DMS153 (cell line): Measurements from ENCODE around the gene TAF3.
A peak's percentile ranks its signal among the peaks of the same experiment; 100 is the strongest.

Experiments used
- DNase-seq: peaks from one replicate; lab custom pipeline; 2025; lab: John Stamatoyannopoulos, UW

Gene TAF3

DNA sequence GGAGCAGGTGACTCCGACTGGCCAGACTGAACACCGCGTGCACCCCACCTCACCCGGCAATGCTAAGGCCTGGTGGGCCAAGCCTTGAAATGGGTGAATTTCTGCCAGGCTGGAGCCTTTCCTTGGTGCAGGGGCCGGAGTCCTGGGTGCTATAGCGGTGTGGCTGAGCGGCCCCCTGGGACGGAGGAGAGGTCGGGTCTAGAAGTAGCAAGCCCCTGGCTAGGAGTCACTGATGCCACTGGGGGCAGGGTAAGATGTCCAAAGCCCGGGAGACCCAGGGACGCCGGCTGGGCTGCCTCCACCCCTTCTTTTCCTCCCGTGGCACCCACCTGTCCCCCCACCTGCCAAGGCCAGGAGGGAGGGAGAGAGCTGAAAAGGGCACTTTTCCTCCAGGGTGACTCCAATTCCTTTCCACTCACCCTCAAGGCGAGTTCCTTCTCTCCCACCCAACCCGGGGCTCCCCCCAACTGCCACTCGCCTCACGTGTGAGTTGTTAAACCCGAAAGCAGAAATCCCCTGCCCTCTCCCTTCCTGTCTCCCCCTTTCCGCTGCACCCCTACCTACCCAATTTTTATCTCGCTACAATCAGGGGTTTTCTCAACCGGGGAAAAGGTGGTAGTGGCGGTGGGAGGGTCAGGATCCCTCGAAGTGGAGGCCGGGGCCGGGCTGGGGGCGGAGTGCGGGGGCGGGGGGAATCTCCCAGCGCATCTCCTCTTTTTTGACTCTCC, 230.1 kb downstream of the TAF3 start:
- DNase-seq, result no peak

DNA sequence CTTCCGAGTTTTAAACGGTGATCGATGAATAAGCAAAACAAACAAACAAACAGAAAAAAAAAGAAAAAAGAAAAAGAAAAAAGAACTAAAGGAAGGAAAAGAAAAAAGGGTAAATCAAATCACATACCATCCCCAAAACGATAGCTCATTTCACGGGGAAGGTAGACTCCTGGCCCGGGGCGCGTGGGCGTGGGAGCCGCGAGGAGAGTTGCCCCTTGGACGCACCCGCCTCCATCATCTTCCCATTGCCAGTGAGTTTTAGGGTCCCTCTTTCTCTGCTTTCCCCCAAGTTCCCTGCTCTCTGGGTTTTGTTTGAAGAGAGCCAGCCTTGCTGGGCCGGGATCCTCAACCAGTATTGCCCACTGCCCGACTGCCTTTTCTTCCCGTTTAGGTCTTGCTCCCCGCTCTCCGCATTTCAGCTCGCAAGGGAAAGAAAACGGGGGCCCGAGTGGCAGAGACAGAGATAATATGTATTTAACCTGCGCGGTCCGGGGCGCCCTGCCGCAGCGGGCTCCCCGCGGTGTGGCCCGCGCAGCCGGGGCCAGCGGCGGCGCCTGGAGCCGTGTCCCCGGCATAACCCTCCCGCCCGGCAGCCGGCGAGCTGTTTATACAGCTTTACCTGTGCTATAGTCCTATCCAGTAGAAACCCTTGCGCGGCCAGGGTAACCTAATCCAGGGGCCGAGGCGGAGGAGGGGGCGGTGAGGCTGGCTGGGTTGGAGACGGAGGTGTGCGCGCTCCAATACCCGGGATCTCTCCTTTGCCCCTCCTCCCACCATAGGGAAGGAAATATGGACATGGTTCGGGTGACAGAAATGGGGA, 230.9 kb downstream of the TAF3 start:
- DNase-seq, result no peak

GRCh38 chr10:8049865-8050555, 231.7 kb downstream of the TAF3 start:
- no peak for DNase-seq

GRCh38 chr10:8050556-8051108, 232.3 kb downstream of the TAF3 start:
- DNase-seq, result no peak

DNA sequence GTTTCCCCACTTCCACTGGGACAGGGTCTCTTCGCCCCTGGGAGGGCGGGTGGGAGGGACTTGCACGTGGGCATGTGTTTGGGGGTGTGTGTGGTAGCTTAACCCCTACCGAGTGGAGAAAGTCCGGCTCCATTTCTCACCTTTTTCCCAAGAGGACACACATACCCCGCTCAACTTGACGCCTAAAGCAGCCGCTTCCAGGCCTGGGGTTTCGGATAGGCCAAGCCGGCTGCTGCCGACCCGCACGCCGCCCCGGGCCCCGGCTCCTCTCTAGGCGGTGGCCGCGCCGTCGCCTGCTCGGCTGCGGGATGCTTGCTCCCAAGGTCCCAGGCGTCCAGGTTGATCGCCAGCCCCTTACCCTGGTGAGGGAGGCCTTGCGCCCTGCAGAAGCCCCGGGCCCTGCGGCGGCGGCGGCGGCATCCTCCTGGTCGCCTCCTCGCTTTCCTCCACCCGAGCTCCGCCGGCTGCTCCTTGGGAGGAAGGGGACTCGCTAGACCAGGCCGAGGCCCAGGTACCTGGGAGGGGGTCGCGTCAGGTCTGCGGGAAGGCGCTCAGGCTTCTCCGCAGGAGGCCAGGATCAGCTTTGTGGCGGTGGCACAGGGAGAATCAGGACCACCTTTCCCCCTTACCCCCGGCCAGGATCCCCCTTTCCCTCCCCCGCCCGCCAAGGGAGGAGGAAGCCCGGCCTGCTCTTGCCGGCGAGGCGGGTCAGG, 233.0 kb downstream of the TAF3 start:
- DNase-seq, result no peak

DNA sequence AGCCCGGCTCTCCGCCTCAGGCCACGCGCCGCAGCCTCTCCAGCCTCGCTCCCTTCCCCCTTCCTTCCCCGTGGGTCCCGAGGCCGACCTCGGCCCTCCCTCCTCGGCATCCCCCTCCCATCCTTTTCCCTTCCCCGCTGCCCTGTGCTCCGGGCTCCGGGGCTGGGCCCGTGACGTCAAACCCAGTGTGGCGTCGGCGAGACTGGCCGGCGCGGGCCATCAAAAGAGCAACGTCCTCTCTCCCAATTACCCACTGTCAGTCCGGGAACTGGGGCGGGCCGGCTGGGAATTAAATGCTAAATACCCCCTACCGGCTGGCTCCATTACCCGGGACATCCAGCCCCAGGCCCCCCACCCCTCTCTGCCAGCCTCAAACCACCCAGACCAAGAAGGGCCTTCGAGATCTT, 233.5 kb downstream of the TAF3 start:
- DNase-seq, result no peak

GRCh38 chr10:8052341-8052955, 234.1 kb downstream of the TAF3 start:
- DNase-seq, result no peak

DNA sequence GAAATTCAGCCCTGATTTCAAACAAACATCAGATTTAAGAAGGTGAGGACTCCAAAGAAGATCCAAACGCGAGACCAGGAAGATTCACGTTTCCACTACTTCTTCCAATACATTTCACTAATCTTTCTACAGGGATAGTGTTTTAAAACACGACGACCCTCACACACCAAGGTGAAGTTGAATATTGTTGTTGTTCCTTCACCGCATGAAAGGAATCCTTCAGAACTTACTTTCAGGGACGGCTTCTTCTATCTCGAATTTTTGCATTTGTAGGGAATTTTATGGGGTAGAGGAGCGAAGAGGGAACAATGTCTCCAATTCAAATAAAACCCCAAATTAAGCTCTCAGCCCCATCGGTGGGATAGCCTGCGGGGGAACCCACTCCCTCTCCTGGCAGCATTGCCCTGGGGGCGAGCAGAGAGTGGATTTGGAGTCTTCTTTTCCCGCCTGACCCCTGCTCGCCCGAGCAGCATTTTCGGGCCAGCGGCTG, 234.7 kb downstream of the TAF3 start:
- DNase-seq, result no peak

- DNase-seq, result peak; percentile 3
Measured at GRCh38 chr10:8053446-8054243, 235.3 kb downstream of the TAF3 start.

DNA sequence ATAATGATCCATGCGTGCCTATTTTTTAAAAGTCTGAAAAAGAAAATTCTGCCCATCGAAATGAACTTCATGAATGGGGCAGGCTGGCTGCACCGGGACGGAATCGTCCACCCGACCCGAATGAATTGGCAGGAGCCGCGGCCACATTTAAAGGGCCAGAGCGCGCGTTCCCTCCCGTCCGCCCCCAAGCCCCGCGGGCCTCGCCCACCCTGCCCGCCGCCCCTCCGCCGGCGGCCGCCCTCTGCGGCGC, 235.9 kb downstream of the TAF3 start:
- no peak for DNase-seq

GRCh38 chr10:8054494-8055407, 236.4 kb downstream of the TAF3 start, which contains the start of gene GATA3:
GATA3 (plus strand) TSS chr10:8054688; CDS start chr10:8055656, 968 bp downstream.
- DNase-seq, result no peak

DNA sequence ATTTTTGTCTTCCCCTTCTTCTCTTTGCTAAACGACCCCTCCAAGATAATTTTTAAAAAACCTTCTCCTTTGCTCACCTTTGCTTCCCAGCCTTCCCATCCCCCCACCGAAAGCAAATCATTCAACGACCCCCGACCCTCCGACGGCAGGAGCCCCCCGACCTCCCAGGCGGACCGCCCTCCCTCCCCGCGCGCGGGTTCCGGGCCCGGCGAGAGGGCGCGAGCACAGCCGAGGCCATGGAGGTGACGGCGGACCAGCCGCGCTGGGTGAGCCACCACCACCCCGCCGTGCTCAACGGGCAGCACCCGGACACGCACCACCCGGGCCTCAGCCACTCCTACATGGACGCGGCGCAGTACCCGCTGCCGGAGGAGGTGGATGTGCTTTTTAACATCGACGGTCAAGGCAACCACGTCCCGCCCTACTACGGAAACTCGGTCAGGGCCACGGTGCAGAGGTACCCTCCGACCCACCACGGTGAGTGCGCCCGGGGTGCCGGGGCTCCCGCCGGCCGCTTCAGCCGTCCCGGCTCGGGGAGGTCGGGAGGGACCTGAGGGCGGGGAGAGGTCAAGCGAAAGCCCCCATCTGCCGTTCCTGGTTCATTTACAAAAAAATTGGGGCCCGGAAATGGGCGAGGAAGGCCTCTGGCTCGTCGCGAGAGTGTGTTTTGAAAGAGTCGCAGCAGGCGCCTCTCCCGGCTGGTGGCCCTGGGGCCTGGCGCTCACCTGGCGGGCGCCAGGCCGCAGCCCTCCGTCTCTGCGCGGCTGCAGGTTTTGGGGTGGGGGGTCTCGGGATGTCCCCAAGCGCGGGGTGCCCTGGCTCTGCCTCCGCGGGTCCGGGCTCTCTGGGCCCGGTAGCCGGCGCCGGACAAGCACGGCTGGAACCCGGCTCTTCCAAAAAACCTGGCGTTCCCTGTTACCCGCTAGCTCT, 237.4 kb downstream of the TAF3 start:
- no peak for DNase-seq

DNA sequence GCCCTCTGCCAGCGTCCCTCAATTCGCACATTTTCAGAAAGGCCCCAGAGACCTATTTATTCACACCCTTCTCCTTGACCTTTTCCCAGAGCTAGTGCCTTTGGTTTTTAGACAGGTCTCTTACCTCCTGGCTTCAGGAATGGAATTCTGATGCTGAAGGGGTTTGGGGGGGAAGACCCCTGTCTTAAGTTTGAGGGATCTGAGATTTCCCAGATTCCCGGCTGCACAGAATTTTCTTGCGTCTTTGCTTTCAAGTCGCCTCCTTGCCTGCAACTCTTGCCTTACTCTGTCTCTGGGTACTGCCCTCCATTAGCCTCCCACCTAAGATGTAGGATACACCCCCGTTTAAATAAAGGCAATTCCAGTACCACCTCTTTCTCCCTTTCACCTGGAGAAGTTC, 238.1 kb downstream of the TAF3 start:
- DNase-seq, result no peak

DNA sequence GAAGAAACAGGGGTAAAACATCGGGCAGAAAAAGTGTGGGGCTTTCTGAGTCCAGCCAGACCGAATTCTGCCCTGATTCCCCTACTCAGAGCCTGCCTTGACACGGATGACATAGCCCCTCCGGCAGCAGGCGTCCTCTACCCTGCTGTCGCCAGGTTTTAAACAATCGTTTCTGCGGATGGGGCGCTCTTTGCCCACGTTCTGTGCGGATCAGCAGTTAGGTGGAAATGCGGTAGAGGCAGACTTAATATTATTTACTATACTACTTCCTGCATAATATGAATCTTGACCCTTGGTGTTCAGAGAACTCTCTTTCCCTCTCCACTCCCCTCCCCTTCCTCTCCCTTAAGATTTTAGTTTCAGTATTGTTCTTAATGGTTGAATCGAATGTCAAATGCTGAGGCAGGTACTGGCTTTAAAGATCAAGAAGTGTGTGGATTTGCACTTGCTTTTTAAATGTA, 238.6 kb downstream of the TAF3 start:
- DNase-seq, result no peak

DNA sequence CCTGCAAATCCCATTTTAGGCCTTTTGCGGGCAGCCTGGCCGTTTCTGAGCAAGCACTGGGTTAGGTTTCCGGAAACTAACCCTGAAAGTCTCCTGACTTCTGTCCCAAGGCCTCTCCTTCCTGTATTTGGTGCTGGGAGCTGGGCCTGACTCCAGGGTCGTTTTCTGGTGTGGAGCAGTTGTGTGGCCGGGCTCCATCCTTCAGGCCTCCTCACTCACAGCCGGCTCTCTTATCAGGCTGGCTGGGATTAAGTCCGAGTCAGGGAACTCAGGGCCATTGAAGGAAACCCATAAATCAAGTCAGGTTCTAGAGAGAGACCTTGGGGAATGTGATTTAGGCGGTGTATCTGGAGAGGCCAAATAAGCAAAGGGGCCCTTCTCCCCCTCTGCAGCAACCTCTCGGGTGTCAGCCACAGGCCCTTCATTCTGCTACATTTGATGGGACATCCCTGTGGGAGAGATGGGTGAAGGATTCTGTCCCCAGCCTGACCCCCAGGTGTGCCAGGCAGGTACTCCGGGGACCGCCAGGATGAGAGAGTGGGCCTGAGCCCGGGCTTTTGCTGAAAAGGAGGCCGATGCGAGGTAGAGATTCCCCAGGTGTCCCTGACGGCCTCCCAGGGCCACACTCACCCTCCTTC, 239.4 kb downstream of the TAF3 start:
- DNase-seq, result no peak

DNA sequence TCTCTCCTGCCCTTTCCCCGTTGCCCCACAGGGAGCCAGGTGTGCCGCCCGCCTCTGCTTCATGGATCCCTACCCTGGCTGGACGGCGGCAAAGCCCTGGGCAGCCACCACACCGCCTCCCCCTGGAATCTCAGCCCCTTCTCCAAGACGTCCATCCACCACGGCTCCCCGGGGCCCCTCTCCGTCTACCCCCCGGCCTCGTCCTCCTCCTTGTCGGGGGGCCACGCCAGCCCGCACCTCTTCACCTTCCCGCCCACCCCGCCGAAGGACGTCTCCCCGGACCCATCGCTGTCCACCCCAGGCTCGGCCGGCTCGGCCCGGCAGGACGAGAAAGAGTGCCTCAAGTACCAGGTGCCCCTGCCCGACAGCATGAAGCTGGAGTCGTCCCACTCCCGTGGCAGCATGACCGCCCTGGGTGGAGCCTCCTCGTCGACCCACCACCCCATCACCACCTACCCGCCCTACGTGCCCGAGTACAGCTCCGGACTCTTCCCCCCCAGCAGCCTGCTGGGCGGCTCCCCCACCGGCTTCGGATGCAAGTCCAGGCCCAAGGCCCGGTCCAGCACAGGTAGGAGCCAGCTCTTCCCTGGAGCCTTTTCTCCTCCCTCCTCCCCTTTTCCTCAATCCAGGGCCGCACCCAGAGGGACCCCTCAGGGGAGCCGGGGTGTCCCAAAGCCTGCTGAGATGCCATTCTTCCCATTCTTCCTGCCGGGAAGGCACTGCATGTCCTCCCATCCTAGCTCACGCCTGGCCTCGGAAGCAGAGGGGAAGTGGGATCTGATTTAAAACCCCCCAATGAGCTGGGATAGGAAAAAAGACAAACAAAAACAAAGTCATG, 240.2 kb downstream of the TAF3 start:
- DNase-seq, result no peak
